H1 (cell line): Measurements from ENCODE around the gene DHX57. TPM values are rescaled to one million over a fixed set of nuclear protein-coding genes. Genes with fewer than 3 reads are reported as not detected.
A peak's percentile ranks its signal among the peaks of the same experiment; 100 is the strongest.

Experiments
- CTCF ChIA-PET: fragments of 300-600 bp; sonication (Branson Sonifier 250); formaldehyde crosslinking; loops from one replicate; lab custom pipeline; 2021; ENCODE audit not compliant: partially characterized antibody; lab: Charles Lee
- POLR2A ChIA-PET: fragments of 300-600 bp; sonication (Branson Sonifier 250); formaldehyde crosslinking; loops from one replicate; lab custom pipeline; 2021; ENCODE audit warnings: inconsistent platforms; ENCODE audit not compliant: partially characterized antibody; lab: Charles Lee
- DNase-seq, 2 experiments: peaks; one replicate each; pipeline versions ENCODE4 v3.0.0 to v3.0.0-alpha.2; 2010 to 2022; ENCODE audit warnings: low spot score in 2 of 2, low read depth in 1 of 2, mixed read lengths in 1 of 2
- FAIRE-seq: peaks from 2 replicates; lab custom pipeline; 2011; peaks lifted over from hg19 to GRCh38; lab: Jason Lieb, UNC
- H2AFZ ChIP-seq: 2 replicates; pipeline ENCODE4 v1.8.1; 2012; ENCODE audit warnings: low read length, inconsistent platforms
- H2AK5ac ChIP-seq: 2 replicates; pipeline ENCODE4 v1.6.1; 2013; ENCODE audit warnings: low read depth, low read length
- H2BK120ac ChIP-seq: replicated peaks from 2 replicates; pipeline ENCODE3; 2013; ENCODE audit warnings: low read depth, low read length, inconsistent platforms
- H2BK12ac ChIP-seq: 2 replicates; pipeline ENCODE4 v1.6.1; 2013; ENCODE audit warnings: low read depth, low read length
- H2BK15ac ChIP-seq: 2 replicates; pipeline ENCODE4 v1.6.1; 2013; ENCODE audit warnings: low read length
- H2BK20ac ChIP-seq: 2 replicates; pipeline ENCODE4 v1.6.1; 2013; ENCODE audit warnings: low read length
- H2BK5ac ChIP-seq: 2 replicates; pipeline ENCODE4 v1.6.1; 2013; ENCODE audit warnings: low read depth, low read length
- H3K14ac ChIP-seq: 2 replicates; pipeline ENCODE4 v1.6.1; 2013; ENCODE audit warnings: inconsistent platforms; ENCODE audit not compliant: insufficient read length
- H3K18ac ChIP-seq: 2 replicates; pipeline ENCODE4 v1.6.1; 2013; ENCODE audit warnings: low read length; ENCODE audit errors: extremely low read depth
- H3K23ac ChIP-seq: 2 replicates; pipeline ENCODE4 v1.6.1; 2013; ENCODE audit warnings: inconsistent platforms; ENCODE audit not compliant: insufficient read length
- H3K23me2 ChIP-seq: 2 replicates; pipeline ENCODE4 v1.6.1; 2013; ENCODE audit warnings: low read depth, low read length
- H3K27ac ChIP-seq: 2 replicates; pipeline ENCODE4 v1.6.1; 2011; ENCODE audit warnings: low read depth, low read length, inconsistent platforms
- H3K27me3 ChIP-seq, 4 experiments: replicated peaks in 1 of 4; 1 replicate in 1 of 4; 2 replicates in 3 of 4; pipeline versions ENCODE4 v1.6.1 to v1.8.1; 2011 to 2013; ENCODE audit warnings: low read length in 3 of 4, mild to moderate bottlenecking in 3 of 4, inconsistent platforms in 2 of 4, mixed read lengths in 2 of 4, moderate library complexity in 1 of 4; ENCODE audit not compliant: control insufficient read depth in 3 of 4, insufficient read depth in 3 of 4; ENCODE audit errors: extremely low read depth in 1 of 4
- H3K36me3 ChIP-seq, 4 experiments: 2 replicates each; pipeline versions ENCODE4 v1.6.1 to v1.8.1; 2011 to 2013; ENCODE audit warnings: mild to moderate bottlenecking in 4 of 4, low read length in 3 of 4, moderate library complexity in 2 of 4, control low read depth in 1 of 4, inconsistent platforms in 1 of 4; ENCODE audit not compliant: insufficient read depth in 4 of 4, control insufficient read depth in 2 of 4
- H3K4ac ChIP-seq: replicated peaks from 2 replicates; pipeline ENCODE3; 2013; ENCODE audit warnings: low read length, low read depth, mixed read lengths, inconsistent platforms; ENCODE audit not compliant: insufficient read length
- H3K4me1 ChIP-seq, 4 experiments: replicated peaks in 1 of 4; 1 replicate in 1 of 4; 2 replicates in 3 of 4; pipeline versions ENCODE4 v1.6.1 to v1.8.1; 2011 to 2013; ENCODE audit warnings: low read length in 3 of 4, inconsistent platforms in 2 of 4, mixed read lengths in 1 of 4; ENCODE audit not compliant: insufficient read depth in 4 of 4, control insufficient read depth in 3 of 4
- H3K4me2 ChIP-seq, 2 experiments: 2 replicates each; pipeline versions ENCODE4 v1.6.1 to v1.8.1; 2011 to 2013; ENCODE audit warnings: low read depth in 2 of 2, low read length in 2 of 2, control low read depth in 1 of 2, inconsistent platforms in 1 of 2, mild to moderate bottlenecking in 1 of 2; ENCODE audit not compliant: insufficient read depth in 1 of 2
- H3K4me3 ChIP-seq, 4 experiments: fragments of 200-600, 300-600 bp in 1 of 4; sonication (generic), shearing (Covaris generic), sonication (Bioruptor Twin) in 1 of 4; 2 replicates each; pipeline versions ENCODE4 v1.5.1 to v1.8.1; 2011 to 2016; ENCODE audit warnings: low read length in 4 of 4, low read depth in 3 of 4, control low read depth in 2 of 4, inconsistent platforms in 2 of 4, mild to moderate bottlenecking in 2 of 4, mixed read lengths in 1 of 4, moderate library complexity in 1 of 4; ENCODE audit not compliant: insufficient read depth in 2 of 4; ENCODE audit errors: extremely low read depth in 1 of 4
- H3K56ac ChIP-seq: replicated peaks from 2 replicates; pipeline ENCODE3; 2013; ENCODE audit warnings: low read depth, mild to moderate bottlenecking, mixed read lengths, low read length, inconsistent platforms; ENCODE audit not compliant: insufficient read length
- H3K79me1 ChIP-seq: 2 replicates; pipeline ENCODE4 v1.6.1; 2013; ENCODE audit warnings: low read depth, low read length, control low read depth
- H3K79me2 ChIP-seq, 2 experiments: 2 replicates each; pipeline versions ENCODE4 v1.6.1 to v1.8.1; 2012 to 2013; ENCODE audit warnings: low read length in 2 of 2, mild to moderate bottlenecking in 2 of 2, inconsistent platforms in 1 of 2; ENCODE audit not compliant: insufficient read depth in 2 of 2, control insufficient read depth in 1 of 2
- H3K9ac ChIP-seq, 4 experiments: replicated peaks in 1 of 4; 1 replicate in 1 of 4; 2 replicates in 3 of 4; pipeline versions ENCODE4 v1.6.1 to v1.8.1; 2011 to 2013; ENCODE audit warnings: low read depth in 3 of 4, low read length in 3 of 4, control low read depth in 2 of 4, mild to moderate bottlenecking in 2 of 4, moderate library complexity in 2 of 4, inconsistent platforms in 1 of 4; ENCODE audit errors: extremely low read depth in 1 of 4
- H3K9me3 ChIP-seq, 2 experiments: 2 replicates each; pipeline versions ENCODE4 v1.6.1 to v1.8.1; 2012 to 2013; ENCODE audit warnings: mild to moderate bottlenecking in 2 of 2, moderate library complexity in 2 of 2, control low read depth in 1 of 2, inconsistent platforms in 1 of 2, low read depth in 1 of 2, low read length in 1 of 2, mixed read lengths in 1 of 2; ENCODE audit not compliant: insufficient read depth in 2 of 2
- H4K20me1 ChIP-seq, 2 experiments: replicated peaks in 1 of 2; 2 replicates each; pipeline versions ENCODE3 to v1.8.1; 2011 to 2013; ENCODE audit warnings: inconsistent platforms in 2 of 2, low read length in 2 of 2, mild to moderate bottlenecking in 1 of 2; ENCODE audit not compliant: insufficient read depth in 2 of 2, control insufficient read depth in 1 of 2
- H4K5ac ChIP-seq: 2 replicates; pipeline ENCODE4 v1.6.1; 2013; ENCODE audit warnings: low read length, low read depth, mixed read lengths, inconsistent platforms; ENCODE audit not compliant: insufficient read length
- H4K8ac ChIP-seq: 2 replicates; pipeline ENCODE4 v1.8.0; 2013; ENCODE audit warnings: mild to moderate bottlenecking, moderate library complexity, low read length, inconsistent platforms; ENCODE audit not compliant: insufficient read depth; ENCODE audit errors: extremely low read depth
- H4K91ac ChIP-seq: replicated peaks from 2 replicates; pipeline ENCODE3; 2013; ENCODE audit warnings: low read length, mixed read lengths, inconsistent platforms; ENCODE audit not compliant: insufficient read length
- CREB1 ChIP-seq: IDR thresholded peaks from 2 replicates; pipeline ENCODE4 v1.6.1; 2012; ENCODE audit warnings: inconsistent platforms
- KDM4A ChIP-seq: IDR thresholded peaks from one replicate; pipeline ENCODE4 v1.7.1; 2012; ENCODE audit warnings: low read depth, mild to moderate bottlenecking, moderate library complexity, low read length, inconsistent platforms; ENCODE audit not compliant: severe bottlenecking
- POLR2A ChIP-seq, 2 experiments: IDR thresholded peaks; 1 replicate in 1 of 2; 2 replicates in 1 of 2; pipeline ENCODE4 v1.6.1; 2011; ENCODE audit warnings: low read depth in 2 of 2, low read length in 2 of 2, mild to moderate bottlenecking in 2 of 2; ENCODE audit errors: control extremely low read depth in 1 of 2
- WGBS, 2 experiments: shearing (Covaris generic) in 1 of 2; methylation state at CpG; one replicate each; pipeline versions ENCODE4 v1.1.6 to v1.1.7; 2013 to 2015; ENCODE audit warnings: low lambda C conversion rate in 2 of 2, mixed read lengths in 2 of 2, inconsistent platforms in 1 of 2, low coverage in 1 of 2, missing lambda C conversion rate in 1 of 2; ENCODE audit not compliant: insufficient replicate concordance in 2 of 2, insufficient coverage in 1 of 2, insufficient read length in 1 of 2; ENCODE audit errors: extremely low coverage in 1 of 2, missing lambda C conversion rate in 1 of 2; 5-methylcytosine and 5-hydroxymethylcytosine counted together
- long read RNA-seq, 2 experiments: library from RNA in 1 of 2; library from capped mRNA in 1 of 2; stranded (forward); transcript quantifications; one replicate each; pipeline ENCODE4 v2.0.0, GENCODE V29; 2021; ENCODE audit warnings: inconsistent platforms in 1 of 2
- polyA minus RNA-seq, 3 experiments: library from RNA; depleted of rRNA, polyadenylated mRNA; stranded (reverse); fragments of >200 nt; gene quantifications; 1 replicate in 2 of 3; 2 replicates in 1 of 3; pipeline ENCODE4 v1.2.3, GENCODE V29; 2011
- polyA plus RNA-seq, 7 experiments: library from polyadenylated mRNA; depleted of rRNA in 3 of 7; stranded (reverse) in 5 of 7; unstranded in 2 of 7; fragments of >200 nt in 5 of 7; fragments of 200-250 nt in 2 of 7; gene quantifications; 1 replicate in 5 of 7; 2 replicates in 1 of 7; 4 replicates in 1 of 7; pipeline versions ENCODE4 v1.2.1 to v1.2.3, GENCODE V29; 2011 to 2013; ENCODE audit warnings: missing spikeins in 2 of 7, mixed read lengths in 2 of 7
- total RNA-seq: library from RNA; stranded (reverse); fragmentation: NEBNext Ultra II Directional; extraction: Animal tissue kit (Norgen Biotek cat#: 25700); gene quantifications from 2 replicates; pipeline ENCODE4 v1.2.1, GENCODE V29; 2021

The DHX57 gene, protein sequence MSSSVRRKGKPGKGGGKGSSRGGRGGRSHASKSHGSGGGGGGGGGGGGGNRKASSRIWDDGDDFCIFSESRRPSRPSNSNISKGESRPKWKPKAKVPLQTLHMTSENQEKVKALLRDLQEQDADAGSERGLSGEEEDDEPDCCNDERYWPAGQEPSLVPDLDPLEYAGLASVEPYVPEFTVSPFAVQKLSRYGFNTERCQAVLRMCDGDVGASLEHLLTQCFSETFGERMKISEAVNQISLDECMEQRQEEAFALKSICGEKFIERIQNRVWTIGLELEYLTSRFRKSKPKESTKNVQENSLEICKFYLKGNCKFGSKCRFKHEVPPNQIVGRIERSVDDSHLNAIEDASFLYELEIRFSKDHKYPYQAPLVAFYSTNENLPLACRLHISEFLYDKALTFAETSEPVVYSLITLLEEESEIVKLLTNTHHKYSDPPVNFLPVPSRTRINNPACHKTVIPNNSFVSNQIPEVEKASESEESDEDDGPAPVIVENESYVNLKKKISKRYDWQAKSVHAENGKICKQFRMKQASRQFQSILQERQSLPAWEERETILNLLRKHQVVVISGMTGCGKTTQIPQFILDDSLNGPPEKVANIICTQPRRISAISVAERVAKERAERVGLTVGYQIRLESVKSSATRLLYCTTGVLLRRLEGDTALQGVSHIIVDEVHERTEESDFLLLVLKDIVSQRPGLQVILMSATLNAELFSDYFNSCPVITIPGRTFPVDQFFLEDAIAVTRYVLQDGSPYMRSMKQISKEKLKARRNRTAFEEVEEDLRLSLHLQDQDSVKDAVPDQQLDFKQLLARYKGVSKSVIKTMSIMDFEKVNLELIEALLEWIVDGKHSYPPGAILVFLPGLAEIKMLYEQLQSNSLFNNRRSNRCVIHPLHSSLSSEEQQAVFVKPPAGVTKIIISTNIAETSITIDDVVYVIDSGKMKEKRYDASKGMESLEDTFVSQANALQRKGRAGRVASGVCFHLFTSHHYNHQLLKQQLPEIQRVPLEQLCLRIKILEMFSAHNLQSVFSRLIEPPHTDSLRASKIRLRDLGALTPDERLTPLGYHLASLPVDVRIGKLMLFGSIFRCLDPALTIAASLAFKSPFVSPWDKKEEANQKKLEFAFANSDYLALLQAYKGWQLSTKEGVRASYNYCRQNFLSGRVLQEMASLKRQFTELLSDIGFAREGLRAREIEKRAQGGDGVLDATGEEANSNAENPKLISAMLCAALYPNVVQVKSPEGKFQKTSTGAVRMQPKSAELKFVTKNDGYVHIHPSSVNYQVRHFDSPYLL (N-terminal part only)
- total RNA-seq = 32.9 and 34.9 TPM in 2 replicates
- polyA plus RNA-seq (2011; rRNA removed) = 6.1 and 10.7 TPM in 2 replicates
- 13.8 TPM for polyA plus RNA-seq (2011; cell fraction: cytosol; rRNA removed)
- polyA plus RNA-seq (2011; cell fraction: nucleus; rRNA removed) = 9.3 TPM
- polyA plus RNA-seq (2012, experiment 1 of 2) = 16.9 to 31.3 TPM (median 21.3 TPM) in 4 replicates
- 1.6 TPM for polyA plus RNA-seq (2012, experiment 2 of 2)
- 17.1 TPM for polyA plus RNA-seq (2013, experiment 1 of 2)
- 15.5 TPM for polyA plus RNA-seq (2013, experiment 2 of 2)
- 42.9 and 47.6 TPM in 2 replicates for polyA minus RNA-seq (2011; rRNA and poly(A)+ RNA removed)
- polyA minus RNA-seq (2011; cell fraction: cytosol; rRNA and poly(A)+ RNA removed) = 31.3 TPM
- 25.9 TPM for polyA minus RNA-seq (2011; cell fraction: nucleus; rRNA and poly(A)+ RNA removed)
- long read RNA-seq, experiment 1, partial matches to known transcripts = 18 of 22 reads
- long read RNA-seq, experiment 1, other reads (novel, unspliced or antisense) = 3 of 22 reads
- long read RNA-seq, experiment 2, full-length matches to known transcripts = 1 of 6 reads
- long read RNA-seq, experiment 2, partial matches to known transcripts = 2 of 6 reads
- long read RNA-seq, experiment 2, other reads (novel, unspliced or antisense) = 3 of 6 reads

DNA sequence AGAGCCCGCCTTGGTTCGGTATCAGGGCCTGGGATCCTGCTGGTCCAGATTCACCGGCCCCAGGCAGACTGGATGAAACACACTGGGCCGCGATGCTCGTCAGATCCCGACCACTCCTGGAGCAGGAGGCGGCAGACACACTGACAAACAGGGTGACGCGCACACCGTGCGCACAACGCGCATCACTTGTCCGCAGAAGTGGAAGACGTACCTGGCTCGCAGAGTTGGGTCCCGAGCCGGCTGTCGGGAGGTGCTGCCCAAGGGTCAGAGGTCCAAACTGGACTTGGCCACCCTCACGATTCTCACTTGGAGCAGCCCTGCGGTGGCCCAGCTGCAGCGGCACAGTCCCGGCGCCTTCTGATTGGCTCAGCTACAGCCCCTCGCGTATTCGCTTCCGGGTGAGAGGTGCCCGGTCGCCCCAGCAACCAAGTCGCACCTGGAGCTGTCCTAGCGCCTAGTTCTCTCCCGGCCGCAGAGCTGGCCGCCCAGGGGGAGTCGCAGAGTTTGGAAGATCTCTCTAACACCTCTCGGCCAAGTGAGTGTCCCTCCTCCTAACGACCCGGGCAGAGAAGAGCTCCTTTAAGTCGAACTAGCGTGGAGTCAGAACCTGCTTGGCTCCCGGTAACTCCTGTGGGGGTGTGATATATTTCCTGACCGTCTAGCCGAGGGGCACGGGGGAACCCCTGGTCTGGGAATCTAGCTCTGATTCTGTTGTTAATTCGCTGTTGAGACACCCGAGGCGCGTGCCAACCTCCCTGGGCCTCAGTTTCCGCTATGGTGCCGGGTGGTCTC lies at the start of gene DHX57, which contains the start of gene MORN2:
Gene DHX57 (minus strand): TSS at position 359 of the 792 bp plus-strand sequence. CDS start 7,529 bp downstream, outside the sequence.
Gene MORN2 (plus strand): TSS at position 401 of the 792 bp plus-strand sequence.
- peak within 1 kb of the TSS; percentile 94; the same call in 1 of the 2 replicates for H4K8ac ChIP-seq
- H3K18ac ChIP-seq = no peak within 1 kb of the TSS; the same call in 1 of the 2 replicates
- peak within 1 kb of the TSS; percentile 14 to 88 (median 80) for H3K9ac ChIP-seq
- peak within 1 kb of the TSS; percentile 68 to 99 (median 84) for H3K4me3 ChIP-seq
- H3K9me3 ChIP-seq = no peaks in the 10 kb centered on the region
- peak within 1 kb of the TSS; percentile 47; the same call in 1 of the 2 replicates for H2BK5ac ChIP-seq
- no peak within 1 kb of the TSS for H4K91ac ChIP-seq
- no peak within 1 kb of the TSS for H3K23ac ChIP-seq
- H3K36me3 ChIP-seq = no peaks in the 10 kb centered on the region
- no peak within 1 kb of the TSS for H3K56ac ChIP-seq
- H2BK20ac ChIP-seq = no peak within 1 kb of the TSS
- H2BK15ac ChIP-seq = peak within 1 kb of the TSS; percentile 97; the same call in 1 of the 2 replicates
- H3K27me3 ChIP-seq = no peaks in the 10 kb centered on the region
- H3K14ac ChIP-seq = no peak within 1 kb of the TSS
- H2BK120ac ChIP-seq = no peak within 1 kb of the TSS
- H4K20me1 ChIP-seq = no peaks in the 10 kb centered on the region
- H4K5ac ChIP-seq = peak within 1 kb of the TSS; percentile 73
- no peak for FAIRE-seq
- 2% methylated on average over 52 of the region's 52 CpGs; no CpG with 5 or more reads in 1 of the 2 experiments for WGBS, 2 experiments
- H3K79me1 ChIP-seq = no peaks in the 10 kb centered on the region
- peak within 1 kb of the TSS; percentile 98 for H2AFZ ChIP-seq
- peaks cover 0 to 30% of the 10 kb centered on the region in 2 experiments; a peak in 2 of 4 replicates for H3K79me2 ChIP-seq
- peak; percentile 46 to 92 for DNase-seq
- H2BK12ac ChIP-seq = no peak within 1 kb of the TSS
- peak within 1 kb of the TSS; percentile 64 for H3K27ac ChIP-seq
- peak within 1 kb of the TSS; percentile 36 for H3K4ac ChIP-seq
- H3K23me2 ChIP-seq = peaks cover 8% of the 10 kb centered on the region
- ChIA-PET CTCF (interaction anchor here (0.6 to 1.8 kb wide), 4 partner anchors 21 to 172 kb away, joined by 3 to 8 read pairs (median 6); no protein-coding TSS in a partner anchor), POLR2A (interaction anchor here (0.9 to 1.6 kb wide), 3 partner anchors 125 to 133 kb away, joined by 3 to 8 read pairs (median 5); partner anchors contain the start of gene SRSF7)
- H2AK5ac ChIP-seq = no peak within 1 kb of the TSS
- peak within 1 kb of the TSS; percentile 76 to 90 for H3K4me2 ChIP-seq
- H3K4me1 ChIP-seq = no peaks in the 10 kb centered on the region
- TF ChIP-seq POLR2A (IDR thresholded peaks at IDR 0.05; ENCODE audit: control extremely low read depth in 1 of 2, low read depth in 2 of 2, low read length in 2 of 2) (peak in 1 of 2 experiments; percentile 77; a peak in 2 of 3 replicates), CREB1 (peak; percentile 88), KDM4A (peak; percentile 93)
